PC-3 (cell line): Measurements from ENCODE around the gene PCNX2.

Source experiments
- CTCF ChIP-seq: fragments of 300-600 bp; sonication (generic); conservative IDR thresholded peaks from 2 replicates; pipeline ENCODE4 v1.5.1; 2017; ENCODE audit warnings: antibody characterized with exemption, low read depth, mild to moderate bottlenecking, low read length
- EZH2 ChIP-seq: fragments of 300-600 bp; sonication (generic); IDR thresholded peaks from one replicate; pipeline ENCODE4 v1.6.1; 2017; ENCODE audit warnings: antibody characterized with exemption, mild to moderate bottlenecking, low read length; ENCODE audit not compliant: unreplicated experiment
- EZH2phosphoT487 ChIP-seq: fragments of 300-600 bp; sonication (generic); IDR thresholded peaks from 2 replicates; pipeline ENCODE4 v1.6.1; 2018; ENCODE audit warnings: mild to moderate bottlenecking, antibody characterized with exemption, low read length, borderline replicate concordance

DNA sequence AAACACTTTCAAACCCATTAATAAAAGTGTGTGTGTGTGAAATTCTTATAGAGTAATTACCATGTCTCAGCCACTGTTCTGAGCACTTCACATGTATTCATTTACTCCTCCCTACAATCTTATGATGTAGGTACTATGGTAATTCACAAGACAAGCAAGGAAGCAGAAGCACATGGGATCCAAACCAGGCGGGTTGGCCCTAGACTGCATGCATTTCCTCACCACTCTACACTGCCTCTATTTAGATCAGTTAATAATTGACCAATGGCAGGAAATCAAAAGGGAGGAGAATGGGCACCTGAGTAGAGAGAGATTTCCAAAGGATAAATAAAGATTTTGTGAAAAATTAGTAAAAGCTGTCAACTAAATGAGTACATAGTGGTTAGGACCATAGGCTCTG lies 47.7 kb upstream of the PCNX2 start:
- TF ChIP-seq CTCF (no peak), EZH2 (no peak), EZH2phosphoT487 (no peak)
